GM23338 (cell line): ENCODE results near the gene BBOX1. TPM values are rescaled to one million over a fixed set of nuclear protein-coding genes. Genes with fewer than 3 reads are reported as not detected.

Source experiments
- ATAC-seq: fragments of 200-7000 bp; cut with Tn5 transposase; 3 replicates; pipeline ENCODE4 v1.9.1; 2020
- DNase-seq: peaks from one replicate; pipeline ENCODE4 v3.0.0-alpha.2; 2015; ENCODE audit warnings: low spot score
- H2AFZ ChIP-seq: fragments of 200-600 bp; sonication (generic); 2 replicates; pipeline ENCODE4 v1.8.0; 2016; ENCODE audit warnings: antibody characterized with exemption, mild to moderate bottlenecking, moderate library complexity
- H3F3A ChIP-seq: fragments of 200-600 bp; sonication (generic); replicated peaks from 2 replicates; pipeline ENCODE4 v1.8.0; 2017; ENCODE audit warnings: antibody characterized with exemption, mixed run types, low read depth
- H3K27ac ChIP-seq: fragments of 200-600 bp; sonication (generic); 2 replicates; pipeline ENCODE4 v1.6.1; 2016; ENCODE audit warnings: low read depth
- H3K27me3 ChIP-seq: fragments of 200-600 bp; sonication (generic); 2 replicates; pipeline ENCODE4 v1.8.0; 2016; ENCODE audit warnings: mild to moderate bottlenecking, mixed run types, moderate library complexity; ENCODE audit not compliant: insufficient read depth
- H3K36me3 ChIP-seq: fragments of 200-600 bp; sonication (generic); 2 replicates; pipeline ENCODE4 v1.8.0; 2016; ENCODE audit warnings: mild to moderate bottlenecking; ENCODE audit not compliant: insufficient read depth
- H3K4me1 ChIP-seq: fragments of 200-600 bp; sonication (generic); 2 replicates; pipeline ENCODE4 v1.8.0; 2016; ENCODE audit warnings: mild to moderate bottlenecking, moderate library complexity; ENCODE audit not compliant: insufficient read depth
- H3K4me2 ChIP-seq: fragments of 200-600 bp; sonication (generic); 2 replicates; pipeline ENCODE4 v1.7.1; 2017; ENCODE audit warnings: mixed run types
- H3K4me3 ChIP-seq: fragments of 200-600 bp; sonication (generic); 2 replicates; pipeline ENCODE4 v1.6.1; 2016; ENCODE audit warnings: mixed run types
- H3K79me2 ChIP-seq: fragments of 200-600 bp; sonication (generic); replicated peaks from 2 replicates; pipeline ENCODE4 v1.8.0; 2017; ENCODE audit warnings: mild to moderate bottlenecking; ENCODE audit not compliant: insufficient read depth
- H3K9me2 ChIP-seq: fragments of 200-600 bp; sonication (generic); 2 replicates; pipeline ENCODE4 v1.8.0; 2017; ENCODE audit not compliant: insufficient read depth
- H4K20me1 ChIP-seq: fragments of 200-600 bp; sonication (generic); replicated peaks from 2 replicates; pipeline ENCODE4 v1.8.0; 2017; ENCODE audit warnings: mild to moderate bottlenecking; ENCODE audit not compliant: insufficient read depth
- H3K27ac Mint-ChIP-seq: 2 replicates; pipeline ENCODE4 v1.8.0; 2020; ENCODE audit warnings: inconsistent platforms, mild to moderate bottlenecking, moderate library complexity, mixed read lengths
- H3K27me3 Mint-ChIP-seq: 3 replicates; pipeline ENCODE4 v1.8.0; 2022; ENCODE audit warnings: low read depth, mild to moderate bottlenecking, moderate library complexity, mixed read lengths, inconsistent platforms; ENCODE audit not compliant: insufficient read depth, poor library complexity
- H3K36me3 Mint-ChIP-seq: 3 replicates; pipeline ENCODE4 v1.8.0; 2021; ENCODE audit warnings: low read depth, mild to moderate bottlenecking, inconsistent platforms, moderate library complexity, mixed read lengths
- H3K4me1 Mint-ChIP-seq: 3 replicates; pipeline ENCODE4 v1.8.0; 2020; ENCODE audit warnings: mild to moderate bottlenecking, inconsistent platforms, mixed read lengths
- H3K4me3 Mint-ChIP-seq: 3 replicates; pipeline ENCODE4 v1.8.0; 2021; ENCODE audit warnings: moderate library complexity, mild to moderate bottlenecking, inconsistent platforms, mixed read lengths
- H3K9me3 Mint-ChIP-seq: 3 replicates; pipeline ENCODE4 v1.8.0; 2020; ENCODE audit warnings: moderate library complexity, mild to moderate bottlenecking, inconsistent platforms, mixed read lengths
- CREB1 ChIP-seq: fragments of 250-450 bp; sonication (Bioruptor Pico); IDR thresholded peaks from 2 replicates; pipeline ENCODE4 v1.5.0; 2020; ENCODE audit warnings: low read depth, mild to moderate bottlenecking, moderate library complexity
- EZH2 ChIP-seq: fragments of 200-600 bp; sonication (generic); IDR thresholded peaks from one replicate; pipeline ENCODE4 v1.8.0; 2017; ENCODE audit warnings: antibody characterized with exemption, mild to moderate bottlenecking, low read depth; ENCODE audit not compliant: unreplicated experiment
- EZH2phosphoT487 ChIP-seq: fragments of 200-600 bp; sonication (generic); IDR thresholded peaks from one replicate; pipeline ENCODE4 v1.8.1; 2018; ENCODE audit warnings: antibody characterized with exemption; ENCODE audit not compliant: unreplicated experiment
- JUNB ChIP-seq: IDR thresholded peaks from one replicate; pipeline ENCODE4 v1.6.1; 2016; ENCODE audit warnings: antibody characterized with exemption; ENCODE audit not compliant: unreplicated experiment
- NANOG ChIP-seq: IDR thresholded peaks from 2 replicates; pipeline ENCODE4 v1.6.1; 2016; ENCODE audit warnings: antibody characterized with exemption, borderline replicate concordance
- POLR2AphosphoS5 ChIP-seq: IDR thresholded peaks from 2 replicates; pipeline ENCODE4 v1.6.1; 2016; ENCODE audit warnings: antibody characterized with exemption, low read depth
- STAT1 ChIP-seq: IDR thresholded peaks from one replicate; pipeline ENCODE4 v1.6.1; 2016; ENCODE audit warnings: antibody characterized with exemption; ENCODE audit not compliant: unreplicated experiment
- ZNF114 ChIP-seq: fragments of 250-450 bp; sonication (Bioruptor Pico); IDR thresholded peaks from 2 replicates; pipeline ENCODE4 v1.5.0; 2020; ENCODE audit warnings: mild to moderate bottlenecking, moderate library complexity
- ZNF331 ChIP-seq: fragments of 250-450 bp; sonication (Bioruptor Pico); IDR thresholded peaks from 2 replicates; pipeline ENCODE4 v1.5.0; 2020; ENCODE audit warnings: low read depth, mild to moderate bottlenecking, moderate library complexity
- polyA plus RNA-seq: library from polyadenylated mRNA; unstranded; fragments of >200 nt; fragmentation: Nextera tagmentation; extraction: Ambion mirVana; gene quantifications from 2 replicates; pipeline ENCODE4 v1.2.1, GENCODE V29; 2016
- total RNA-seq: library from RNA; depleted of rRNA; stranded (reverse); fragments of >200 nt; shearing (Covaris generic); gene quantifications from 2 replicates; pipeline ENCODE4 v1.2.3, GENCODE V29; 2014
- TF ChIP-seq, protein P1 (sequence below): IDR thresholded peaks from one replicate; pipeline ENCODE4 v1.6.1; 2018; ENCODE audit warnings: antibody characterized with exemption; ENCODE audit not compliant: unreplicated experiment
- TF ChIP-seq, protein P2 (sequence below): IDR thresholded peaks from 2 replicates; pipeline ENCODE4 v1.6.1; 2016; ENCODE audit warnings: antibody characterized with exemption
- TF ChIP-seq, protein P3 (sequence below): fragments of 250-450 bp; sonication (Bioruptor Pico); IDR thresholded peaks from 2 replicates; pipeline ENCODE4 v1.5.0; 2020; ENCODE audit warnings: mild to moderate bottlenecking, moderate library complexity
- TF ChIP-seq, protein P4 (sequence below), 2 experiments: fragments of 200-600 bp in 1 of 2; sonication (generic) in 1 of 2; conservative IDR thresholded peaks; 2 replicates each; pipeline versions ENCODE4 v1.5.1 to v1.6.1; 2016 to 2017; ENCODE audit warnings: antibody characterized with exemption in 2 of 2, low read depth in 2 of 2, mild to moderate bottlenecking in 2 of 2, moderate library complexity in 1 of 2

The BBOX1 gene
- total and polyA plus RNA-seq, 2 experiments from 2014 or later = not detected

DNA sequence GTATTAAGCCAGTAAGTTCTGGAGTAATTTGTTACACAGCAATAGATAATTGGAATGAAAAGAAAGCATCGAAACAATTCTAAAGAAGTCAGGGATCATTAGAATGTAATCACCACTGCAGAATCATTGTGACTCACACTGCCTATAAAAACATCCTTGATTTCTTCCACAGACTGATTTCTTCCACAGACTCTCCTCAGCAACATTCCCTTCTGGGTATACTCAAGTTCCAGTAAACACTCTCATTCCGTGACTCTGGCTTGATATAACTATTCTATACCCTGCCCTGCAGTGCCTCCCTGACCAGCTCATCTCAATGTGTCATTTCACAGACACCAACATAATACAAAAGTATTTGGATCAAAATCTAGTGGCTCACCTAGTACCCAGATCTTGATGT, 120.5 kb downstream of the BBOX1 start:
- Histone ChIP-seq H3K27me3 (no peaks in the 10 kb centered on the region), H4K20me1 (no peaks in the 10 kb centered on the region), H3K4me2 (no peak overlapping the region), H2AFZ (no peak overlapping the region), H3K27ac (no peak overlapping the region), H3K36me3 (no peaks in the 10 kb centered on the region; the same call in 1 of the 2 replicates), H3K4me3 (no peak overlapping the region), H3K9me2 (no peaks in the 10 kb centered on the region), H3K4me1 (no peaks in the 10 kb centered on the region), H3K79me2 (no peaks in the 10 kb centered on the region), H3F3A (no peaks in the 10 kb centered on the region)
- Mint-ChIP-seq H3K4me3 (no peak overlapping the region), H3K36me3 (peaks cover 18% of the 10 kb centered on the region), H3K27me3 (no peaks in the 10 kb centered on the region), H3K27ac (no peak overlapping the region), H3K4me1 (no peaks in the 10 kb centered on the region), H3K9me3 (peaks cover 20% of the 10 kb centered on the region; the same call in 2 of the 3 replicates)
- TF ChIP-seq, protein P1, sequence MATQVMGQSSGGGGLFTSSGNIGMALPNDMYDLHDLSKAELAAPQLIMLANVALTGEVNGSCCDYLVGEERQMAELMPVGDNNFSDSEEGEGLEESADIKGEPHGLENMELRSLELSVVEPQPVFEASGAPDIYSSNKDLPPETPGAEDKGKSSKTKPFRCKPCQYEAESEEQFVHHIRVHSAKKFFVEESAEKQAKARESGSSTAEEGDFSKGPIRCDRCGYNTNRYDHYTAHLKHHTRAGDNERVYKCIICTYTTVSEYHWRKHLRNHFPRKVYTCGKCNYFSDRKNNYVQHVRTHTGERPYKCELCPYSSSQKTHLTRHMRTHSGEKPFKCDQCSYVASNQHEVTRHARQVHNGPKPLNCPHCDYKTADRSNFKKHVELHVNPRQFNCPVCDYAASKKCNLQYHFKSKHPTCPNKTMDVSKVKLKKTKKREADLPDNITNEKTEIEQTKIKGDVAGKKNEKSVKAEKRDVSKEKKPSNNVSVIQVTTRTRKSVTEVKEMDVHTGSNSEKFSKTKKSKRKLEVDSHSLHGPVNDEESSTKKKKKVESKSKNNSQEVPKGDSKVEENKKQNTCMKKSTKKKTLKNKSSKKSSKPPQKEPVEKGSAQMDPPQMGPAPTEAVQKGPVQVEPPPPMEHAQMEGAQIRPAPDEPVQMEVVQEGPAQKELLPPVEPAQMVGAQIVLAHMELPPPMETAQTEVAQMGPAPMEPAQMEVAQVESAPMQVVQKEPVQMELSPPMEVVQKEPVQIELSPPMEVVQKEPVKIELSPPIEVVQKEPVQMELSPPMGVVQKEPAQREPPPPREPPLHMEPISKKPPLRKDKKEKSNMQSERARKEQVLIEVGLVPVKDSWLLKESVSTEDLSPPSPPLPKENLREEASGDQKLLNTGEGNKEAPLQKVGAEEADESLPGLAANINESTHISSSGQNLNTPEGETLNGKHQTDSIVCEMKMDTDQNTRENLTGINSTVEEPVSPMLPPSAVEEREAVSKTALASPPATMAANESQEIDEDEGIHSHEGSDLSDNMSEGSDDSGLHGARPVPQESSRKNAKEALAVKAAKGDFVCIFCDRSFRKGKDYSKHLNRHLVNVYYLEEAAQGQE = no peak
- TF ChIP-seq CREB1 (CRISPR knock-in tag) = no peak
- TF ChIP-seq POLR2AphosphoS5 = no peak
- no peak for TF ChIP-seq ZNF114 (CRISPR knock-in tag)
- TF ChIP-seq, protein P2, sequence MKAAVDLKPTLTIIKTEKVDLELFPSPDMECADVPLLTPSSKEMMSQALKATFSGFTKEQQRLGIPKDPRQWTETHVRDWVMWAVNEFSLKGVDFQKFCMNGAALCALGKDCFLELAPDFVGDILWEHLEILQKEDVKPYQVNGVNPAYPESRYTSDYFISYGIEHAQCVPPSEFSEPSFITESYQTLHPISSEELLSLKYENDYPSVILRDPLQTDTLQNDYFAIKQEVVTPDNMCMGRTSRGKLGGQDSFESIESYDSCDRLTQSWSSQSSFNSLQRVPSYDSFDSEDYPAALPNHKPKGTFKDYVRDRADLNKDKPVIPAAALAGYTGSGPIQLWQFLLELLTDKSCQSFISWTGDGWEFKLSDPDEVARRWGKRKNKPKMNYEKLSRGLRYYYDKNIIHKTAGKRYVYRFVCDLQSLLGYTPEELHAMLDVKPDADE = no peak
- no peak for TF ChIP-seq EZH2
- TF ChIP-seq NANOG = no peak
- no peak for TF ChIP-seq ZNF331 (CRISPR knock-in tag)
- TF ChIP-seq JUNB = no peak
- no peak for TF ChIP-seq EZH2phosphoT487
- TF ChIP-seq, protein P3, sequence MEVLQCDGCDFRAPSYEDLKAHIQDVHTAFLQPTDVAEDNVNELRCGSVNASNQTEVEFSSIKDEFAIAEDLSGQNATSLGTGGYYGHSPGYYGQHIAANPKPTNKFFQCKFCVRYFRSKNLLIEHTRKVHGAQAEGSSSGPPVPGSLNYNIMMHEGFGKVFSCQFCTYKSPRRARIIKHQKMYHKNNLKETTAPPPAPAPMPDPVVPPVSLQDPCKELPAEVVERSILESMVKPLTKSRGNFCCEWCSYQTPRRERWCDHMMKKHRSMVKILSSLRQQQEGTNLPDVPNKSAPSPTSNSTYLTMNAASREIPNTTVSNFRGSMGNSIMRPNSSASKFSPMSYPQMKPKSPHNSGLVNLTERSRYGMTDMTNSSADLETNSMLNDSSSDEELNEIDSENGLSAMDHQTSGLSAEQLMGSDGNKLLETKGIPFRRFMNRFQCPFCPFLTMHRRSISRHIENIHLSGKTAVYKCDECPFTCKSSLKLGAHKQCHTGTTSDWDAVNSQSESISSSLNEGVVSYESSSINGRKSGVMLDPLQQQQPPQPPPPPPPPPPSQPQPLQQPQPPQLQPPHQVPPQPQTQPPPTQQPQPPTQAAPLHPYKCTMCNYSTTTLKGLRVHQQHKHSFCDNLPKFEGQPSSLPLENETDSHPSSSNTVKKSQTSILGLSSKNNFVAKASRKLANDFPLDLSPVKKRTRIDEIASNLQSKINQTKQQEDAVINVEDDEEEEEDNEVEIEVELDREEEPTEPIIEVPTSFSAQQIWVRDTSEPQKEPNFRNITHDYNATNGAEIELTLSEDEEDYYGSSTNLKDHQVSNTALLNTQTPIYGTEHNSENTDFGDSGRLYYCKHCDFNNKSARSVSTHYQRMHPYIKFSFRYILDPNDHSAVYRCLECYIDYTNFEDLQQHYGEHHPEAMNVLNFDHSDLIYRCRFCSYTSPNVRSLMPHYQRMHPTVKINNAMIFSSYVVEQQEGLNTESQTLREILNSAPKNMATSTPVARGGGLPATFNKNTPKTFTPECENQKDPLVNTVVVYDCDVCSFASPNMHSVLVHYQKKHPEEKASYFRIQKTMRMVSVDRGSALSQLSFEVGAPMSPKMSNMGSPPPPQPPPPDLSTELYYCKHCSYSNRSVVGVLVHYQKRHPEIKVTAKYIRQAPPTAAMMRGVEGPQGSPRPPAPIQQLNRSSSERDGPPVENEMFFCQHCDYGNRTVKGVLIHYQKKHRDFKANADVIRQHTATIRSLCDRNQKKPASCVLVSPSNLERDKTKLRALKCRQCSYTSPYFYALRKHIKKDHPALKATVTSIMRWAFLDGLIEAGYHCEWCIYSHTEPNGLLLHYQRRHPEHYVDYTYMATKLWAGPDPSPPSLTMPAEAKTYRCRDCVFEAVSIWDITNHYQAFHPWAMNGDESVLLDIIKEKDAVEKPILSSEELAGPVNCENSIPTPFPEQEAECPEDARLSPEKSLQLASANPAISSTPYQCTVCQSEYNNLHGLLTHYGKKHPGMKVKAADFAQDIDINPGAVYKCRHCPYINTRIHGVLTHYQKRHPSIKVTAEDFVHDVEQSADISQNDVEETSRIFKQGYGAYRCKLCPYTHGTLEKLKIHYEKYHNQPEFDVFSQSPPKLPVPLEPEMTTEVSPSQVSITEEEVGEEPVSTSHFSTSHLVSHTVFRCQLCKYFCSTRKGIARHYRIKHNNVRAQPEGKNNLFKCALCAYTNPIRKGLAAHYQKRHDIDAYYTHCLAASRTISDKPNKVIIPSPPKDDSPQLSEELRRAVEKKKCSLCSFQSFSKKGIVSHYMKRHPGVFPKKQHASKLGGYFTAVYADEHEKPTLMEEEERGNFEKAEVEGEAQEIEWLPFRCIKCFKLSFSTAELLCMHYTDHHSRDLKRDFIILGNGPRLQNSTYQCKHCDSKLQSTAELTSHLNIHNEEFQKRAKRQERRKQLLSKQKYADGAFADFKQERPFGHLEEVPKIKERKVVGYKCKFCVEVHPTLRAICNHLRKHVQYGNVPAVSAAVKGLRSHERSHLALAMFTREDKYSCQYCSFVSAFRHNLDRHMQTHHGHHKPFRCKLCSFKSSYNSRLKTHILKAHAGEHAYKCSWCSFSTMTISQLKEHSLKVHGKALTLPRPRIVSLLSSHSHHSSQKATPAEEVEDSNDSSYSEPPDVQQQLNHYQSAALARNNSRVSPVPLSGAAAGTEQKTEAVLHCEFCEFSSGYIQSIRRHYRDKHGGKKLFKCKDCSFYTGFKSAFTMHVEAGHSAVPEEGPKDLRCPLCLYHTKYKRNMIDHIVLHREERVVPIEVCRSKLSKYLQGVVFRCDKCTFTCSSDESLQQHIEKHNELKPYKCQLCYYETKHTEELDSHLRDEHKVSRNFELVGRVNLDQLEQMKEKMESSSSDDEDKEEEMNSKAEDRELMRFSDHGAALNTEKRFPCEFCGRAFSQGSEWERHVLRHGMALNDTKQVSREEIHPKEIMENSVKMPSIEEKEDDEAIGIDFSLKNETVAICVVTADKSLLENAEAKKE (CRISPR knock-in tag) = no peak
- TF ChIP-seq, protein P4, sequence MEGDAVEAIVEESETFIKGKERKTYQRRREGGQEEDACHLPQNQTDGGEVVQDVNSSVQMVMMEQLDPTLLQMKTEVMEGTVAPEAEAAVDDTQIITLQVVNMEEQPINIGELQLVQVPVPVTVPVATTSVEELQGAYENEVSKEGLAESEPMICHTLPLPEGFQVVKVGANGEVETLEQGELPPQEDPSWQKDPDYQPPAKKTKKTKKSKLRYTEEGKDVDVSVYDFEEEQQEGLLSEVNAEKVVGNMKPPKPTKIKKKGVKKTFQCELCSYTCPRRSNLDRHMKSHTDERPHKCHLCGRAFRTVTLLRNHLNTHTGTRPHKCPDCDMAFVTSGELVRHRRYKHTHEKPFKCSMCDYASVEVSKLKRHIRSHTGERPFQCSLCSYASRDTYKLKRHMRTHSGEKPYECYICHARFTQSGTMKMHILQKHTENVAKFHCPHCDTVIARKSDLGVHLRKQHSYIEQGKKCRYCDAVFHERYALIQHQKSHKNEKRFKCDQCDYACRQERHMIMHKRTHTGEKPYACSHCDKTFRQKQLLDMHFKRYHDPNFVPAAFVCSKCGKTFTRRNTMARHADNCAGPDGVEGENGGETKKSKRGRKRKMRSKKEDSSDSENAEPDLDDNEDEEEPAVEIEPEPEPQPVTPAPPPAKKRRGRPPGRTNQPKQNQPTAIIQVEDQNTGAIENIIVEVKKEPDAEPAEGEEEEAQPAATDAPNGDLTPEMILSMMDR (conservative IDR thresholded peaks at IDR 0.05; ENCODE audit: low read depth in 2 of 2) = no peak
- no peak for TF ChIP-seq STAT1
- DNase-seq (no peak), ATAC-seq (no peak)
